SK-N-DZ (cell line): ENCODE results near the gene CGB1.
"Not testable (repeated sequence)": the region's sequence is repeated elsewhere in the genome, so short reads cannot be mapped to it uniquely, and the experiment has no call there.

Experiments used
- DNase-seq: peaks from one replicate; pipeline ENCODE4 v3.0.0-alpha.2; 2015; ENCODE audit warnings: low spot score

The CGB1 gene

GRCh38 chr19:49058562-49058961, 21.9 kb upstream of the CGB1 start:
- DNase-seq = no peak

DNA sequence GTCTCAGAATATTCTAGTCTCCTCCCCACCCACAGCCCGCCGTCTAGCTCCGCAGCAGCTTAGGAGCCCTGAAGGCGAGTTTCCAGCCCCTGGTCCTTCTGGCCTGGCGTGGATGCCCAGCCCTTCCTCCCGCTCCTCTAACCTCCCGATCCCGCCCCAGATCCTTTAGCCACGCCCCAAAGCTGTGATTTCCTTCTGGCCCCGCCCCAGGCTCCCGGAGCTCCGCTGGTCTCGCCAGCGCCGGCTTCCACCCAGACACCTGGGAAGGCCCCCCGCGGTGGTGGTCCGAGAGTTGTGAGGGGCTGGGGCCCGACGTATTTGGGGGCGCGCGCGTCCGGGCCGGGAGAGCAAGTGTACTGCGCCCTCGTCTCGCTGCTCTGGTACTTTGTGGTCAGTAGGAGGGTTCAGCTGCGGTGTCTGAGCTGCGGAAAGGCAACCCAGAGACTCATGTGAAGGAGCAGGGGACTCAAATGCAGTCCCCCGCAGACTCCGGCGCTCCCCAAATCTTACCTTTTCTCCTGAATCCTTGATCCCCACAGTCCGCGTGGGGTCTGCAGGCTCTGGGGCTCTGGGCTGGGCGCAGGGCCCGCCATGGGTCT, 21.0 kb upstream of the CGB1 start, which contains the start of gene CGB7:
Gene CGB7 (minus strand): TSS at position 114 of the 599 bp plus-strand sequence. CDS start 2,374 bp downstream, outside the sequence.
- peak; percentile 46 for DNase-seq

GRCh38 chr19:49056902-49057596, 20.4 kb upstream of the CGB1 start:
- DNase-seq = not testable (repeated sequence)

DNA sequence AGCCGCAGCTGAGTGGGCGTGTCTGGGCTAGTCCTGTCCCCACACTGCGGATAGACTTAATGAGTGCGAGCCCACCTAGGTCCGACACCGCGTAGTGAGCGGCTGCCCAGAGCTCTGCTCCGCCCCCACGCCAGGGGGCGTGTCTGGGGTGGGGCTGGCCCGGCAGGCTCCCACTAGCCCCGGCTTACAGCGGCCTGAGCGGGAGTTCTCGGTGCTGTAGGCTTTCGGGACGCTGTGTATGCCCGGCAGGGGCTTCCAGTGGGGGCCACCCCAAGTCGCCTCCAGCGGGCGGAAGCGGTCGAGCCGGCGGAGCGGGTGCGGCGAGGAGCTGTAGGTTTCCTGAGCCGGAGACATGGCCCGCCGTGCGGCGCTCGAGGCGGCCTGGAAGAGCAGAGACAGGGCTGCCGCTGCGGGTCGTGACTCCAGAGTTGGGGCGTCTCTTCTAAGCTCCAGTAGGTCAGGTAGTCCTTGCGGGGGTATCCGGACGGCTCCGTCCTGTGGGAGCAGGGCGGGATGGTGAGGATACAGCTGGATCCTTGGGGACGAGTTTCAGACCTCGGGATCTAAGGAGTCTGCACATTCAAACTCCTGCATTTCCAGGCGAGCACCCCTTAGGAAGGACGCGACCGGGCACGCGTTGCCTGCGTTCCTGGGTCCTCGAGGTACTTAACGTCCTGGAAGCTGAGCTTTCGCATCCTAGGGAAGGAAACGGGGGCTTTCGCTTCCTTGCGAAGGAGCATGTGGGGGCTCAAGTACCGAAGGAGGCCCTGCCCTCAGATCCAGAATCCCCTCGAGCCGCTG, 19.6 kb upstream of the CGB1 start:
- no peak for DNase-seq

DNA sequence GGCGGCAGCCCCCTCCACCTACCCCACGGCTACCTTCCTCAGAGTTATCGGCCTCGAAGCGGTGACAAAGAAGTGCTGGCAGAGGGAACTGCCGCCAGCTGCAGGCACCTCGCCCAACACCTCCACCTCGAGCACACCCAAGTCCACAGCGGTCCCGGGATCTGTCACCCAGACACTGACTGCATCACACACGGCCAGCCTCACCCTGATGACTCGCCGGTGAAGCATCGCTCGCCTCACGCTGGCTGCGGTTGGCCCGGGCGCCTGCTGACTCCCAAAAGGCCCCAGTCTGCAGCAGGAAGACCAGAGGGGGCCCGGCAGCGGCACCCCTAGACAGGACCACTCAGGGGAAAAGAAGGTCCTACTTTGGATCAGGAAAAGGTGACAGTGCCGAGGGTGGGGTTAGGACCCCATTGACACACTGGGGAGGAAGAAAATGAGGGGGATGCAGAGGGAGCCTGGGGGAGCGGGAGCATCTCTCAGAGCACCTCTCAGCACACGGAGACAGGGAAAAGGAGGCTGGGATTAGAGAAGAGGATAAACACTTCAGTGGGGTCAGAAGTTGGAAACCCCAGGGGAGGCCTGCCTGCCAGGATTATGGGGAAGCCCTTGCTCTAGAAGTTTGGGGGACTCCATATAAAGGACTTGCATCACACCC, 13.8 kb upstream of the CGB1 start:
- DNase-seq = not testable (repeated sequence)

DNA sequence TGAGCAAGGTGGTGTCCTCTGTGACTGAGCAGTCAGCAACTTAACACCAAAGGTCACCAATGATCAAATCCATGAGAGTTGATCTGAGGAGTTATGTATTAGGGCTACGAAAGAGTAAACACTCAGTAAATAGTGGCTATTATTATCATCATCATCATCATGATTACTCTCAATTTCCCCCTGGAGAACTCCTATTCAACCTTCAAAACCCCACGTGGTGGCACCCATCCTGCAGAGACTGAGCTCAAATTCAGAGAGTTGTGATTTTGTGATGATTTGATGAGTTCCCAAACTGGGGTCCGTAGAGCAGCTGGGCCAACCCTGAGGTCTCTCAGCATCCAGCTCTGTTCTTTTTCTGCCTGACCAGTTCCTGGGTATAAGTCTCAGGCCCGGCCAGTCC, 13.1 kb upstream of the CGB1 start:
- not testable (repeated sequence) for DNase-seq

DNA sequence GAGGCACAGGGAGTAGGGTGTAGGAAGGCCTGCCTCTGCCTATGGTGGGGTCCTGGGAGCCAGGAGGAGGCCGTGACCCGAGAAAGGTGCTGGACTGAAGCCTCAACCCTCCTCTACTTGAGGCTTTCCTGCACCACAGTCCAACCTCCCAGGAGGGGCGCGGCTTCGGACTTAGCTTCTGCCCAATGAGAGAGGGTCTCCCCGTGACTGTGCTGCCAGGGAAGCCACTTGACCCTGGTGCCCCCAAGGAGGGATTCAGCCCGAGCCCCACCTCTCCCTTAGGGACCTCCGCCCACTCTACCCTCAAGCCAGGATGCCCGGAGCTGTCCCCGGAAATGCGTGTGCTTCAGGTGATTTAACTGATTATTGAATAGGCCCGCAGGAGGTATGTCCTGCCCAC, 12.3 kb upstream of the CGB1 start, which contains the start of gene CGB8:
Gene CGB8 (minus strand): TSS at position 101 of the 400 bp plus-strand sequence. CDS start 372 bp downstream, outside the sequence.
- not testable (repeated sequence) for DNase-seq

DNA sequence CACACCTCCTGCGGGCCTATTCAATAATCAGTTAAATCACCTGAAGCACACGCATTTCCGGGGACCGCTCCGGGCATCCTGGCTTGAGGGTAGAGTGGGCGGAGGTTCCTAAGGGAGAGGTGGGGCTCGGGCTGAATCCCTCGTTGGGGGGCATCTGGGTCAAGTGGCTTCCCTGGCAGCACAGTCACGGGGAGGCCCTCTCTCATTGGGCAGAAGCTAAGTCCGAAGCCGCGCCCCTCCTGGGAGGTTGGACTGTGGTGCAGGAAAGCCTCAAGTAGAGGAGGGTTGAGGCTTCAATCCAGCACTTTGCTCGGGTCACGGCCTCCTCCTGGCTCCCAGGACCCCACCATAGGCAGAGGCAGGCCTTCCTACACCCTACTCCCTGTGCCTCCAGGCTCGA, 6.9 kb upstream of the CGB1 start, which contains the start of gene CGB5:
Gene CGB5 (plus strand): TSS at position 301 of the 400 bp plus-strand sequence. CDS start 362 bp downstream, outside the sequence.
- not testable (repeated sequence) for DNase-seq

- DNase-seq = not testable (repeated sequence)
Observed at GRCh38 chr19:49042666-49043065, 6.0 kb upstream of the CGB1 start.

DNA sequence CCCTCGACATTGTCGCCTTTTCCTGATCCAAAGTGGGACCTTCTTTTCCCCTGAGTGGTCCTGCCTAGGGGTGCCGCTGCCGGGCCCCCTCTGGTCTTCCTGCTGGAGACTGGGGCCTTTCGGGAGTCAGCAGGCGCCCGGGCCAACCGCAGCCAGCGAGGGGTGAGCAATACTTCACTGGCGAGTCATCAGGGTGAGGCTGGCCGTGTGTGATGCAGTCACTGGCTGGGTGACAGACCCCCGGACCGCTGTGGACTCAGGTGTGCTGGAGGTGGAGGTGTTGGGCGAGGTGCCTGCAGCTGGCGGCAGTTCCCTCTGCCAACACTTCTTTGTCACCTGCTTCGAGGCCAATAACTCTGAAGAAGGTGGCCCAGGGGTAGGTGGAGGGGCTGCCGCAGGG, 5.5 kb upstream of the CGB1 start:
- DNase-seq = no peak

DNA sequence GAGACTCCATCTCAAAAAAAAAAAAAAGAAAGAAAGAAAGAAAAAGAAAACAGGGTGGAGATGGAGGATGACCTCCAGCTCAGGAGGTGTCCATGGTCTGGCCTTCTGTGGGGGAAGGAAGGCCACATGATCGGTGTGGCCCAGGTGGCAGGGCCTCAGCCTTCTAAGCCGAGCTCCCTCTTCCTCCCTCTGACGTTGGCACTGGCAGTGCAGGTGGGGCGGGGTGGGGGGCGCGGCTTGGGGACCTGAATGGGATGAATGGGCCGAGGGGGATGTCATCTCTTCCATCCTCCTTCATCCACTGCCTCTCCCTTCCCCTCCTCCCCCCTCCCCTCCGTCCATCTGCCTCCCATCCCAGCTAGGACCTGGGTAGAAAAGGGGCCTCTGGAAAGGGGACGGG, 3.0 kb upstream of the CGB1 start:
- not testable (repeated sequence) for DNase-seq

DNA sequence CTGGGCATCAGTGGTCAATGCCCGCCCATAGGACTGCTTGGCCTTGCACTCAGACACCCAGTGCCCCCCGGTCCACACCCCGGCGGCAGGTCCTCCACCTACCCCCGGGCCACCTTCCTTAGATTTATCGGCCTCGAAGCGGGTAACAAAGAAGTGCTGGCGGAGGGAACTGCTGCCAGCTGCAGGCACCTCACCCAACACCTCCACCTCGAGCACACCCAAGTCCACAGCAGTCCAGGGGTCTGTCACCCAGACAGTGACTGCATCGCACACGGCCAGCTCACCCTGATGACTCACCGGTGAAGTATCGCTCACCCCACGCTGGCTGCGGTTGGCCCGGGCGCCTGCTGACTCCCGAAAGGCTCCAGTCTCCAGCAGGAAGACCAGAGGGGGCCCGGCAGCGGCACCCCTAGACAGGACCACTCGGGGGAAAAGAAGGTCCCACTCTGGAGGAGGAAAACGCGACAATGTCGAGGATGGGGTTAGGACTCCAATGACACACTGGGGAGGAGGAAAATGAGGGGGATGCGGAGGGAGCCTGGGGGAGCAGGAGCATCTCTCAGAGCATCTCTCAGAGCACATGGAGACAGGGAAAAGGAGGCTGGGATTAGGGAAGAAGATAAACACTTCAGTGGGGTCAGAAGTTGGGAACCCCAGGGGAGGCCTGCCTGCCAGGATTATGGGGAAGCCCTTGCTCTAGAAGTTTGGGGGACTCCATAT, 2.0 kb upstream of the CGB1 start:
- DNase-seq = not testable (repeated sequence)

DNA sequence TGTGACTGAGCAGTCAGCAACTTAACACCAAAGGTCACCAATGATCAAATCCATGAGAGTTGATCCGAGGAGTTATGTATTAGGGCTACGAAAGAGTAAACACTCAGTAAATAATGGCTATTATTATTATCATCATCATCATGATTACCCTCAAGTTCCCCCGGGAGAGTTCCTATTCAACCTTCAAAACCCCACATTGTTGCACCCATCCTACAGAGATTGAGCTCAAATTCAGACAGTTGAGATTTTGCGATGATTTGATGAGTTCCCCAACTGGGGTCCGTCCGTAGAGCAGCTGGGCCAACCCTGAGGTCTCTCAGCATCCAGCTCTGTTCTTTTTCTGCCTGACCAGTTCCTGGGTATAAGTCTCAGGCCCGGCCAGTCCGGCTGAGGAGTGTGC, 1.4 kb upstream of the CGB1 start:
- not testable (repeated sequence) for DNase-seq

- peak; percentile 48 for DNase-seq
Observed at GRCh38 chr19:49031642-49032301, 4.9 kb downstream of the CGB1 start, which contains the start of gene CGB2. TSS of gene CGB2 (plus strand) at chr19:49031890. CDS start at chr19:49032096, 206 bp downstream.

DNA sequence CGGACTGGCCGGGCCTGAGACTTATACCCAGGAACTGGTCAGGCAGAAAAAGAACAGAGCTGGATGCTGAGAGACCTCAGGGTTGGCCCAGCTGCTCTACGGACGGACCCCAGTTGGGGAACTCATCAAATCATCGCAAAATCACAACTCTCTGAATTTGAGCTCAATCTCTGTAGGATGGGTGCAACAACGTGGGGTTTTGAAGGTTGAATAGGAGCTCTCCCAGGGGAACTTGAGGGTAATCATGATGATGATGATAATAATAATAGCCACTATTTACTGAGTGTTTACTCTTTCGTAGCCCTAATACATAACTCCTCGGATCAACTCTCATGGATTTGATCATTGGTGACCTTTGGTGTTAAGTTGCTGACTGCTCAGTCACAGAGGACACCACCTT, 6.4 kb downstream of the CGB1 start:
- DNase-seq = not testable (repeated sequence)

DNA sequence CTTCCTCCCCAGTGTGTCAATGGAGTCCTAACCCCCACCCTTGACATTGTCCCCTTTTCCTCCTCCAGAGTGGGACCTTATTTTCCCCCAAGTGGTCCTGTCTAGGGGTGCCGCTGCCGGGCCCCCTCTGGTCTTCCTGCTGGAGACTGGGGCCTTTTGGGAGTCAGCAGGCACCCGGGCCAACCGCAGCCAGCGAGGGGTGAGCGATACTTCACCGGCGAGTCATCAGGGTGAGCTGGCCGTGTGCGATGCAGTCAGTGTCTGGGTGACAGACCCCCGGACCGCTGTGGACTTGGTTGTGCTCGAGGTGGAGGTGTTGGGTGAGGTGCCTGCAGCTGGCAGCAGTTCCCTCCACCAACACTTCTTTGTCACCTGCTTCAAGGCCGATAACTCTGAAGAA, 6.9 kb downstream of the CGB1 start:
- not testable (repeated sequence) for DNase-seq

GRCh38 chr19:49028686-49029085, 8.0 kb downstream of the CGB1 start:
- DNase-seq = not testable (repeated sequence)

DNA sequence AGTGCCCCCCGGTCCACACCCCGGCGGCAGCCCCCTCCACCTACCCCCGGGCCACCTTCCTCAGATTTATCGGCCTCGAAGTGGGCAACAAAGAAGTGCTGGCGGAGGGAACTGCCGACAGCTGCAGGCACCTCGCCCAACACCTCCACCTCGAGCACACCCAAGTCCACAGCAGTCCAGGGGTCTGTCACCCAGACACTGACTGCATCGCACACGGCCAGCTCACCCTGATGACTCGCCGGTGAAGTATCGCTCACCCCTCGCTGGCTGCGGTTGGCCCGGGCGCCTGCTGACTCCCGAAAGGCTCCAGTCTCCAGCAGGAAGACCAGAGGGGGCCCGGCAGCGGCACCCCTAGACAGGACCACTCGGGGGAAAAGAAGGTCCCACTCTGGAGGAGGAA, 11.1 kb downstream of the CGB1 start:
- not testable (repeated sequence) for DNase-seq

DNA sequence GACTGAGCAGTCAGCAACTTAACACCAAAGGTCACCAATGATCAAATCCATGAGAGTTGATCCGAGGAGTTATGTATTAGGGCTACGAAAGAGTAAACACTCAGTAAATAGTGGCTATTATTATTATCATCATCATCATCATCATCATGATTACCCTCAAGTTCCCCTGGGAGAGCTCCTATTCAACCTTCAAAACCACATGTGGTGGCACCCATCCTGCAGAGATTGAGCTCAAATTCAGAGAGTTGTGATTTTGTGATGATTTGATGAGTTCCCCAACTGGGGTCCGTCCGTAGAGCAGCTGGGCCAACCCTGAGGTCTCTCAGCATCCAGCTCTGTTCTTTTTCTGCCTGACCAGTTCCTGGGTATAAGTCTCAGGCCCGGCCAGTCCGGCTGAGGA, 11.6 kb downstream of the CGB1 start:
- DNase-seq = not testable (repeated sequence)

GRCh38 chr19:49024233-49024632, 12.5 kb downstream of the CGB1 start, which contains the start of gene CGB3:
TSS of gene CGB3 (minus strand) at chr19:49024333. CDS start at chr19:49023971, 362 bp downstream.
- not testable (repeated sequence) for DNase-seq
